Globus pallidus (tissue), 1 donor: ENCODE measurements around the gene UBAP1.
A peak's percentile ranks its signal among the peaks of the same experiment; 100 is the strongest.
"Not testable (repeated sequence)": the region's sequence is repeated elsewhere in the genome, so short reads cannot be mapped to it uniquely, and the experiment has no call there.

ENCODE experiments used
- DNase-seq: peaks from one replicate; pipeline ENCODE4 v3.0.0-alpha.2; 2015; ENCODE audit warnings: low spot score

The UBAP1 gene

DNA sequence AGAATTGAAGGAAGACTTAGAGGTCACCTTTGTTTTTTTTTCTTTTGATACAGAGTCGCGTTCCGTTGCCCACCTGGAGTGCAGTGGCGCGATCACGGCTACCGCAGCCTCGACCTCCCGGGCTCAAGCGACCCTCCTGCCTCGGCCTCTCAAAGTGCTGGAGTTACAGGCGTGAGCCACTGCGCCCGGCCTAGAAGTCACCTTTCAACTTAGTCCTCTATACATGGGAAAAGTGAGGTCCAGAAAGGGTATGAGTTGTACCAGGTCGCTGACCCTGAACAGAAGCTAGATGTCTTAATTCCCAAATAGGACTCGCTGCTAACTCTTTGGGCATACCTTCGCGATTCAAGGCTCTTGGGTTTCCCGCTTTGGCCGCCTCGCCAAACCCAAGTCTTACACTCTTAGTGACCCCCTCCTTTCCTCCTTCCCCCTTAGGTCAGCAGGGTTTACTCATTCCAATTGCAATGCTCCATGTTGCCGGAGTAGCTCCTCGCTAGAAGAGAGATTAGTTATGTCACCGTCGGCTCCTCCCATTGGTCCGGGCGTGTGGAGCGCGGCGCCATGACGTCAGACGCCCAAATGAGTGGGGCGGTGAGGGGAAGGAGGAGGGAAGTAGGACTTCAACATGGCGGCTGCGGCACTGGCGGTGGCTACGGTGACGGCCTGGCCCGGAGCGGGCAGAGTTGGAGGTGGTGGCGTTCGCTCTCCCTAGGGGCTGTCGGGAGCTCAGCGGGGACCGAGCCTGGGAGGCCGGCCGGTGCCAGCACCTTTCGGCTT is at the start of gene UBAP1:
Gene UBAP1 (plus strand): TSS at position 608 of the 777 bp plus-strand sequence. CDS start 41,872 bp downstream, outside the sequence.
- DNase-seq, result peak; percentile 96

DNA sequence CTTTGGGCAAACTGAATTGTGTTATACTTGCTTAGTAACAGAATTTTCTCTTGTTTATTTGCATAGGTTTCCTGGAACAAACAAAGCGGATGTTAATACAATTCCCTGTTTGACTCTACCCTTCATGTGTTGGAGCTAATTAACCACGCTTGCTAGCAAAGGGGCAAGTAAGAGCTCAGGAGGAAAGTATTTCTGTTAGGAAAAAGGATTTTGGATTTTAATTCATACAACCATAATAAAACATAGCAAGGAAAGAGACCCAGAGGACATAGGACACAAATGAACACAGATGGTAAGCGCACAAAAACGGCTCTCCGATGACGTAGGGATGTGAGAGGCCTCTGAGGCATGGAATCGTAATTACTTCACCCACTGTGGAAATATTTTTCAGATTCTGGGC is 47.3 kb upstream of the UBAP1 start:
- no peak for DNase-seq

DNA sequence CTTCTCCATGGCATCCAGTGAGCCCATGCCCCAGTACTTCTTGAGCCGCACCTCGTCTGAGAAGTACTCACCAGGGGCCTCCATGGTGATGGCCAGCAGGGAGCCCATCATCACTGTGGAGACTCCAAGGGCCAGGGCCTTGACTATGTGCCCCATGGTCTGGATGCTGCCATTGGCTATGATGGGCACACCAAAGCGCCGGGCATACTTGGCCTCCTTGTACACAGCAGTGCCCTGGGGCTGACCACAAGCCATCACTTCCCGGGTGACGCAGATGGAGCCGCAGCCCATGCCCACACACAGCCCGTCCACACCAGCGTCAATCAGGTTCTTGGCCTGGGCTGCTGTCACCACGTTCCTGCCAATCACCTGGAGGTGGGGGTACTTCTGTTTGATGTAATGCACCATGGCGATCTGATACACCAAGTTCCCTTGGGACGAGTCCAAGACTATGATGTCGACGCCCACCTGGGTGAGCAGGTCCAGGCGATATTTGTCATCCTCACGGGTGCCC is 45.4 kb upstream of the UBAP1 start:
- no peak for DNase-seq

DNA sequence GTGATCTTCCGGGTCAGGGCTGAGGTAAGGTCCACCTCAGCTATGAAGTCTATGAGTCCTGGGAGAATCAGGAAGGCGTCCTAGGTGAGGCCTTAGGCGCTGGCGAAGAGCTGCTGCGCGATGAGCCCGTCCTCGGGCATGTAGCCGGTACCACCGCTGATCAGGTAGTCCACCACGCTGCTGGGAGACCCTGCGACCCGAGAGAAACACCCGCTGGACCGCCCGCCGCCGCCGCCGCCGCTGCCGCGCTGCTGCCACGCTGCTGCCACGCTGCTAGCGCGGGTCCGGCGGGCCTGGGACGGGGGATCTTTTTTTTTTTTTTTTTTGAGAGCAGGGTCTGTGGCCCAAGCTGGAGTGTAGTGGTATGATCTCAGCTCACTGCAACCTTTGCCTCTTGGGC is 44.3 kb upstream of the UBAP1 start:
- no peak for DNase-seq

DNA sequence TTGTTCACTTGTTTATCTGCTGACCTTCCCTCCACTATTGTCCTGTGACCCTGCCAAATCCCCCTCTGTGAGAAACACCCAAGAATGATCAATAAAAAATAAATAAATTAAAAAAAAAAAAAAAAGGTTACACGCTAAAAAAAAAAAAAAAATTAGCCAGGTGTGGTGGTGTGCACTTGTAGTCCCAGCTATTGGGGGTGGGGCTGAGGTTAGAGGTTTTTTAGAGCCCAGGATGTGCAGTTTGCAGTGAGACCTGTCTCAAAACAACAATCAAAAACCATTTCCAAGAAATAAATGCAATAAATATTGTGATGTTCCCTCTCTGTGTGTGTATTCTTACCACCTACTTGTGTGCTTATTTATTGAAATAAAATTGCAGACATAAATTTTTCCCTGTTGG is 40.2 kb upstream of the UBAP1 start:
- DNase-seq, result not testable (repeated sequence)

DNA sequence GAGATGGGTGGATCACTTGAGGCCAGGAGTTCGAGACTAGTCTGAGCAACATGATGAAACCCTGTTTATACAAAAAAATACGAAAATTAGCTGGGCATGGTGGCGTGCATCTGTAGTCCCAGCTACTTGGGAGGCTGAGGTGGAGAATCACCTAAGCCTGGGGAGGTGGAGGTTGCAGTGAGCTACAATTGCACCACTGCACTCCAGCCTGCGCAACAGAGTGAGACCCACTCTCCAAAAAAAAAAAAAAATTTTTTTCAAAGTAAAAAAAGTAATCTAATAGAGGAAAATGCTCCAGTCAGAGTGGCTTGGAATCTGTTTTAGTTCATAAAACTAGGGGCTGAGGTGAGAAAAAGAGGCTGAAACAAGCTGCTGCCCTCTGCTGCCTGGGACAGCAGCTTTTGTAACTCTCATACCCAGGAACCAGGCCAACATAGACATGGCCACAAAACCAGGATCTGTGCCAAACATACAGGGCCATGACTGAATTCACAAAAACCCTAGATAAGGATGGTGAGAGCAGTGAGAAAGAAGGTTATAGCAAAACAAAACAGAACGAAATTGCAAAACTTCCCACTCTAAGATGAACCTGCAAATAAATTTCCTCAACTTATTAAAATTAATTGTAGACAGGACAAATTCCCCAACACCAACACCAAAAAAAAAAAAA is 39.2 kb upstream of the UBAP1 start:
- DNase-seq, result peak; percentile 65

DNA sequence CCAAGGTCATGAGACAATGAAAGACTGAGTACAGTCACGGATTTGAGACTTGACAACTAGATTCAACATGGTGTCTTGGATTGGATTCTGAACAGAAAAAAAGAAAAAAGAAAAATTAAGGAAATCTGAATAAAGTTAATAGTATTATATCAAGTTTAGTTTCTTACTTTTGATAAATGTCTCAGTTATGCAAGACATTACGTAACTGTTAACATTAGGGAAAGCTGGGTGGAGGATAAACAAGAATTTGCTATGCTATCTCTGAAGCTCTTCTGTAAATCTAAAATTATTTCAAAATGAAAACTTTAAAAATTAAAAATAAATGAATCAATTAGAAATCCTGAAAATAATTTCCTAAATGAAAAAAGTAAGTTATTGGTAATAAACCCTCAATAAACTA is 38.0 kb upstream of the UBAP1 start:
- no peak for DNase-seq

DNA sequence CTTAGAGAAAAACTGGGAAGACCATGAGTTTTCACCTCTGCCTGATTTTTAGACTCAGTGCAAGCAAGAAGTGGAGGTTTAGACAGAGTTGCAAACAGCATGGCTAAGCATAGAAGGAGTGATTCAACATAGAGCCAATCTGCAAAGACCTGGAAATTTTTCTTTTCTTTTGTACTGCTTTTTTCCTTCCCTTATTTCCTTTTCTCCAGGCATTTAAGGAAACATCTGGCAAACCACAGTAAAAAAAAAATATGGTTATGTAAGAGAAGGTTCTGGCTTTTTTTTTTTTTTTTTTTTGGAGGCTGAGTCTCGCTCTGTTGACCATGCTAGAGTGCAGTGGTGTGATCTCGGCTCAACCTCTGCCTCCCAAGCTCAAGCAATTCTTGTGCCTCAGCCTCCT is 35.7 kb upstream of the UBAP1 start:
- DNase-seq, result no peak

DNA sequence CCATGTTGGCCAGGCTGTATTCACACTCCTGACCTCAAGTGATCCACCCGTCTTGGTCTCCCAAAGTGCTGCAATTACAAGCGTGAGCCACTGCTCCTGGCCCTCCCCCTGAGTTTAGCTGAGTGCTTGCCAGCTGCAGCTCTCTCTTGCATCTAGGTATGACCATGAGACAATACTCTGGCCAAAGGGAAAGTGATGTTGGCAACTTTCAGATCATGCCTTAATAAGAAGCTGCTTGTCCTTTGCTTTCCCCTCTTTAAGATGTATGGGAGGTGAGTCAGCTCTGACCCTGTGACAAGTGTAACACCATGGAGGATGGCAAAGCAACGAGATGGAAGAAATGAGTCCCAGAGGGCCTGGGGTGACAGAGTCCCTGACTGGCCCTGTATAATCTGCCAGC is 33.7 kb upstream of the UBAP1 start:
- no peak for DNase-seq

DNA sequence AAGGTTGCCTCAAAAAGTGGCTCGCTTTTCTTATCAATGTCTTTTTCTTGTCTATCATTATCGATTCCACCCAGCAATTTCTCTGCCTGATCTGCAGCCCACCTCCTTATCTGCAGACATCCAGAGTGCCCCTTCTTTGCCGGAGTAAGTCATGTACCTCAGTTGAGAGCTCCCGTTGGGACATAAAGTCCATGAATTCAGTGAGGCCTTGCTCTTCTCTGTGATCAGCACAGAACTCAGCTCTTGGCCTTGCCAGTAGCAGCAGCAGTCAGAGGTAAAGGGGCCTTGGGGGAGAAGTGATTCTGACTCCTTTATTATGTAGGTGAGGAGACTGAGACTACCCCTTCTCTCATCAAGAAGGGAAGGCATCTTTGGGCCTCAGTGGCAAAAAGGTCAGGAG is 27.4 kb upstream of the UBAP1 start:
- no peak for DNase-seq

DNA sequence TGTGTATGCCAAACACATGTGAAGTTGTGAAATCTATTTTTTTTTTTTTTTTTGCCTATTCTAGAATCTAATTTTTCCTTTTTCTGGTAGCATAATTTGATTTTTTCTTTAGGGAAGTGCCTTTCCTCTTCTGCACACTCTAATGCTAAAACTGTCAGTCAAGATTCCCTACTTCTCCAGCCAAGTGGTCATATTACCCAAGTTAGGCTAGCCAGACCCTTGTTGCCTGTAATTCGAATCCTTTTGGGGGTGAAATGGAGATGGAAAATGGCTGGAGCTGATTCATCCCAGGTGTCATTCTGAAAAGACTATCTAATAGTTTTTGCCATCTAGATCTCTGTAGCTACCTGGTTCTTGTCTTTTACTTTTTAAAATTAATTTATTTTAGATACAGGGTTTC is 24.8 kb upstream of the UBAP1 start:
- DNase-seq, result no peak

DNA sequence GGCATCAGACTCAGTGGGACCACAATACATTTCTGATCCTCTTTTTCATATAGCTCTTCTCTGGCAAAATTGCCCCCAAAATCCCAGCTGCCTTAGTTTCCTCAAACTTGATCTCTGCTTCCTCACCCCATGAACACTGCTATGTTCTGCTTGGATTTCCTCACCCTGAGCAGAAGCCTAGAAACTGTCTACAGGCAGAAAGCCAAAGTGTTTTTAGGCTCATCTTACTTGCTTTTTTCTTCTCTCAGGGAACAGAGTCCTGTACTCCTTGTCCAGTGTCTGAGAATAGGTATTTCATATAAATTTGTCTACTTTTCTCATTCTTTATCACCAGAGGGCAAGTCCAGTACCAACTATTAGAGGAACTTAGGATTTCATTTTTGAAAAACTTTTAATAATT is 21.5 kb upstream of the UBAP1 start:
- no peak for DNase-seq

DNA sequence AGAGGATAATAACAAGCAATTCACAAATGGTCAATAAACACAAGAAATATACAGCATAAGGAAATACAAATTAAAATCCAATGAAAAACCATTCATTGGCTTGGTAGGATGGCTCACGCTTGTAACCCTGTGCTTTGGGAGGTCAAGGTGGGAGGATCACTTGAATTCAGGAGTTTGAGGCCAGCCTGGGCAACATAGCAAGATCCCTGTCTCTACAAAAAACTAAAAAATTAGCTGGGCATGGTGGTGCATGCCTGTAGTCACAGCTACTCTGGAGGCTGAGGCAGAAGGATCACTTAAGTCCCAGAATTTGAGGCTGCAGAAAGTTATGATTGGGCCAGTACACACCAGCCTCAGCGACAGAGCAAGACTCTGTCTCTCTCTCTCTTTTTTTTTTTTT is 20.9 kb upstream of the UBAP1 start:
- DNase-seq, result no peak

DNA sequence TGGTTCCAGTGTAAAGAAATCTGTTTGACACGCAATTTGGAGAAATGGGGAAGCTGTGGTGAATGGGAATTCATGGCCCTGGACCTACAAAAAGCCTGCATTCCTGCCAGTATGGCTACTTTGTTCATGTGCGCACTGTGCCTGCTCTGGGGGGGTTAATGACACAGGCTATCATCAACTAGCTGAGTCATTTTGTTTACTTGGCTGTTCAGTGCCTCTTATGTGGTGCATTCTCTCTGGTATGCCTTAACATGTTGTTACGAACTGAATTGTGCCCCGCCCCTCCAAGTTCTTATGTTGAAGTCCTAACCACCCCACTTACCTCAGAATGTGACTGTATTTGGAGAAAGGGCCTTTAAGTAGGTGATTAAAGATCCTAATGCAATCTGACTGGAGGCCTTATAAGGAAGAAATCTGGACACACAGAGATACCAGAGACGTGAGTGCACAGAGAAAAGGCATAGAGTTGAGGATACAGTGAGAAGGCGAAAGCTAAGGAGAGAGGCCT is 20.4 kb upstream of the UBAP1 start:
- no peak for DNase-seq

DNA sequence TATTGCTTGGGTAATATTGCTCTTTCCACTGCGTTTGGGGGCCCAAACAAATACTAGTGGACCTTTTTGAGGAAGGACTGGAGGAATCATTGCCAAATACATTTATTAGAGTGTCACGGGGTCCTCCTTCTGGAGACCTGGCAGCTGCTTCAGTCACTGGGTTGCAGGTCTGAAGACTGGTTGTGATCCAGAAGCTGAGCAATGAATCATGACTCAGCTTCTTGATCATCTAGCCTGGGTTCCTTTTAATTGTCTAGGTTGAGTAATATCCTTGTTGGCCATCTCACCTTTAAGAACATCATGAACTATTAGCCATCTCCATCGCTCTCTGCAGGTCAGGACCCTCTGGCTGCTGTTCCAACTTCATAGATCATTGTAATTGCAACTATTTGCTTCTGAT is 15.4 kb upstream of the UBAP1 start:
- DNase-seq, result no peak

DNA sequence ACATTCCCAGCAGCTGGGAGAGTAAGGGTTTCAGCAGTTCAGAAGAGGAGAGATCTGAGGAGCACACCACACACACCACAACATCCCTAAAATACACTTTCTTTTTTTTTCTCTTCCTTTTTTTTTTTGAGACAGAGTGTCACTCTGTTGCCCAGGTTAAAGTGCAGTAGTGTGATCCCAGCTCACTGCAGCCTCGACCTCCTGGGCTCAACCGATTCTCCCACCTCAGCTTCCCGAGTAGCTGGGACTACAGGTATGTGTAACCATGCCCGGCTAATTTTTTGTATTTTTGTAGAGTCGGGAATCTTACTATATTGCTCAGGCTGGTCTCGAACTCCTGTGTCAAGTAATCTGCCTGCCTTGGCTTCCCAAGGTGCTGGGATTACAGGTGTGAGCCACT is 9.7 kb upstream of the UBAP1 start:
- no peak for DNase-seq

DNA sequence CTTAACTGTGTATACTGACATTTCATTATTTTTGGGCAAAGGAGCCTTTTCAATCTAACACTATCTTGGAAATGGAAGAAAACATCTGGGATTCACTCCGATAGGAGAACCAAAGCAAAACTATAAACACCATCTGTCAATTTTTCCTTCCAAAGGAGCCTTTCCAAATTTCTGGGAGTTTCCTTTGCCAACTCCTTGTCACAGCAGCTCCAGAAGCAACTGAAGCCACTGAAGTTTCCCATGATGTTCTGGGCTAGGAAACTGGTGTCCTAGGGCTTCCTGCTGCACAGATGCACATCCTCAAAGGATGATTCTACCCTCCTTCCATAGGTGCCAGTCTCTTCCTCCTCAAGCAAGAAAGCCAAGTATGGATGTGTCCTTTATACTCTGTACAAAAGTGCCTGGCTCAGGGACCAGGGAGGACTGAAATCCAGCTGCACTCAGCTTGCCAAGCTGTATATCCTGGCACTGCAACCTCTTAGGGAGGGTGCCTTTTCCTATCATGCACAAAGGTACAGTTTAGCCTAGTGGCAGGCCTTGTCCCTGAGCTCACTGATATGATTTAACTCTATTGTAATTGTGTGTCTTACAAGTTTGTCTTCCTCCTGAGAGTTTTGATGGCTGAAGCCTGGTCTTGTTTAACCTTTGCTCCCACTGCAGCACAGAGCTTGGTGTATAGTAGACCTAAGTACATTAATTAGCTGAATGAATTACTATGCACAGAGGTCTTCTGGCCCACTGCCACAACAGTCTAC is 8.4 kb upstream of the UBAP1 start:
- no peak for DNase-seq

DNA sequence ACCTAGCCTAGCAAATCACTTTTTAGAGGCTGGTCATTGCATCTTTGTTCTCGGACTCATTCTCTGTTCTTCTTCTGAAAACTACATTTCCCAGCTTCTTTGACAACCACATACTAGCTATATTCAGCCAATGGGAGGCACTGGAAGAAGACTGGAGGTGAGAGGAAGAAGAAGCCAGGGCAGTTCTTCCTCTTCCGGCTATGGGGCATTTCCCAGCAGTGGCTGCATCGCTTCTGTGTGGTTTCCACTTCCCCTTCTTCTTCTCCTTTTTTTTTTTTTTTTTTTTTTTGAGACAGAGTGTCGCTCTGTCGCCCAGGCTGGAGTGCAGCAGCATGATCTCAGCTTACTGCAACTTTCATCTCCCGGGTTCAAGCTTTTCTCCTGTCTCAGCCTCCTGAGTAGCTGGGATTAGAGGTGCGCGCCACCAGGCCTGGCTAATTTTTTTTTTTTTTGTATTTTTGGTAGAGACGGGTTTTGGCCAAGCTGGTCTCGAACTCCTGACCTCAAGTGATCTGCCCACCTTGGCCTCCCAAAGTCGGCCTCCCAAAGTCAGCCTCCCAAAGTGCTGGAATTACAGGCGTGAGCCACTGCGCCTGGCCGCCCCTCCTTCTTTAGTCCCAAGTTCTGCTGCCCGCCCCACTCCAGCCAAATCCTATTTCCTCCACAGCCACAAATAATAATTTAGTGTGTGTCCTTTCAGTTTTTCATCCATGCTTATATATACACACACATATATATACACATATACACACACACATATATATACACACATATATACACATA is 6.9 kb upstream of the UBAP1 start:
- peak; percentile 41 for DNase-seq

DNA sequence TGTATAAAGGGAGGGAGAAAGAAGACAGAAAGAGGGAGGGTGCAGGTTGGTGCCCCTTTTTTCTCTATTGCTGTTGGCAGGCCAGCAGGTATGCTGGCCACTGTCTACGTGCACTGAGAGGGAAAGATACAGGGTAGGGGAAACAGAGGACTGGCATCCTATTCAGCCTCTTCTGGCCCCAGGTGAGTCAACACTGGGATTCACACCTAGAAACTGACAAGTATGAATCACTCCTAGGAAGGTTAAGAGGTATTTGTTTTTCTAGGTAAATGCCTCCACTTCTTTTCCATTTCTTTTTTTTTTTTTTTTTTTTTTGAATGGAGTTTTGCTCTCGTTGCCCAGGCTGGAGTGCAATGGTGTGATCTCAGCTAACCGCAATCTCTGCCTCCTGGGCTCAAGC is 2.8 kb upstream of the UBAP1 start:
- DNase-seq, result no peak

DNA sequence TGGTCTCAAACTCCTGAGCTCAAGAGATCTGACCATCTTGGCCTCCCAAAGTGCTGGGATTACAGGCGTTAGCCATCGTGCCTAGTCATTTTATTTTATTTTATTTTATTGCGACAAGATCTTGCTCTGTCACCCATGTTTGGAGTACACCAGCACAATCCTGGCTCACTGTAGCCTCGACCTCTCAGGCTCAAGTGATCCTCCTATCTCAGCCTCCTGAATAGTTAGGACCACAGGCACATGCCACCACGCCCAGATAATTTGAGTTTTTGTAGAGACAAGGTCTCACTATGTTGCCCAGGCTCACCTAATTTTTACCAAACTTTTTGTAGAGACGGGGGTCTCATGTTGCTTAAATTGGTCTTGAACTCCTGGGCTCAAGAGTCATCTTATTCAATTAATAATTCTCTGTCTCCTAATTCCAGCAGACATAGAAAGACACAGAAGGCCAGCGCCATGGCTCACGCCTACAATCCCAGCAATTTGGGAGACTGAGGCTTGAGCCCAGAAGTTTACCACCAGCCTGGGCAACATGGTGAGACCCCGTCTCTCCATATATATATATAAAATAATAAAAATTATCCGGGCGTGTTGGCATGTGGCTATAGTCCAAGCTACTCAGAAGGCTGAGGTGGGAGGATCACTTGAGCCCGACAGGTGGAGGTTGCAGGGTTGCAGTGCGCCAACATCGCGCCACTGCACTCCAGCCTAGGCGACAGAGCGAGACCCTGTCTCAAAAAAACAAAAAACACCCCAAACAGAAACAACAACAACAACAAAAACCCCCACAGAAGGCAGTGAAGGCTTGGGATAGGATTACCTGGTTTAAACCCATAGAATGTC is 1.0 kb upstream of the UBAP1 start:
- DNase-seq, result no peak
